ENCODE results near the gene LENG1.

LENG1 gene

DNA sequence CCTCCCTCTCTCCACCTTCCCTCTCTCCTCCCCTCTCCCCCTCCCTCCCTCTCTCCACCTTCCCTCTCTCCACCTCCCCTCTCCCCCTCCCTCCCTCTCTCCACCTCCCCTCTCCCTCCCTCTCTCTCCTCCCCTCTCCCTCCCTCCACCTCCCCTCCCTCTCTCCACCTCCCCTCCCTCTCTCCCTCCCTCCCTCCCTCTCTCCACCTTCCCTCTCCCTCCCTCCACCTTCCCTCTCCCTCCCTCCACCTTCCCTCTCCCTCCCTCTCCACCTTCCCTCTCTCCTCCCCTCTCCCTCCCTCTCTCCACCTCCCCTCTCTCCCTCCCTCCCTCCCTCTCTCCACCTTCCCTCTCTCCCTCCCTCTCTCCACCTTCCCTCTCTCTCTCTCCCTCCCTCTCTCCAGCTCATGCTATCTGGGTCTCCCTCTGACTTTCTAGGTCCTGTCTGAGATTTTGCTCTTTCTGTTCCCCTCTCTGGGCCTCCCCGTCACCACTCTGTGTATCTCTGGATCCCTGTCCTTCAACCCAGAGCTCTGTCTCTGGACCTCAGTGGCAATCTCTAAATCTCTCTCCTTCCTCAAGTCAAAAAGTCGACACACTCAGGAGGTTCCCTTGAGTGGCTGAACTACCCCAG is 25.4 kb downstream of the LENG1 start:
- intact Hi-C loops (cut with DNase I; ENCODE audit: low total_unique reads), result no loop called here
- H3K4me1 ChIP-seq, result peaks cover 0 to 18% (median 16%) of the 10 kb centered on the region in 4 donors
- no peak overlapping the region for H3K4me3 ChIP-seq
- no peaks in the 10 kb centered on the region for H3K9me3 ChIP-seq
- H3K36me3 ChIP-seq, result peaks cover 7 to 42% (median 23%) of the 10 kb centered on the region in 3 donors
- DNase-seq, result no peak
- H3K27me3 ChIP-seq, result no peaks in the 10 kb centered on the region
- H3K27ac ChIP-seq, result no peak overlapping the region
- TF ChIP-seq, protein P1, sequence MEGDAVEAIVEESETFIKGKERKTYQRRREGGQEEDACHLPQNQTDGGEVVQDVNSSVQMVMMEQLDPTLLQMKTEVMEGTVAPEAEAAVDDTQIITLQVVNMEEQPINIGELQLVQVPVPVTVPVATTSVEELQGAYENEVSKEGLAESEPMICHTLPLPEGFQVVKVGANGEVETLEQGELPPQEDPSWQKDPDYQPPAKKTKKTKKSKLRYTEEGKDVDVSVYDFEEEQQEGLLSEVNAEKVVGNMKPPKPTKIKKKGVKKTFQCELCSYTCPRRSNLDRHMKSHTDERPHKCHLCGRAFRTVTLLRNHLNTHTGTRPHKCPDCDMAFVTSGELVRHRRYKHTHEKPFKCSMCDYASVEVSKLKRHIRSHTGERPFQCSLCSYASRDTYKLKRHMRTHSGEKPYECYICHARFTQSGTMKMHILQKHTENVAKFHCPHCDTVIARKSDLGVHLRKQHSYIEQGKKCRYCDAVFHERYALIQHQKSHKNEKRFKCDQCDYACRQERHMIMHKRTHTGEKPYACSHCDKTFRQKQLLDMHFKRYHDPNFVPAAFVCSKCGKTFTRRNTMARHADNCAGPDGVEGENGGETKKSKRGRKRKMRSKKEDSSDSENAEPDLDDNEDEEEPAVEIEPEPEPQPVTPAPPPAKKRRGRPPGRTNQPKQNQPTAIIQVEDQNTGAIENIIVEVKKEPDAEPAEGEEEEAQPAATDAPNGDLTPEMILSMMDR (IDR thresholded peaks at IDR 0.05), result no peak

DNA sequence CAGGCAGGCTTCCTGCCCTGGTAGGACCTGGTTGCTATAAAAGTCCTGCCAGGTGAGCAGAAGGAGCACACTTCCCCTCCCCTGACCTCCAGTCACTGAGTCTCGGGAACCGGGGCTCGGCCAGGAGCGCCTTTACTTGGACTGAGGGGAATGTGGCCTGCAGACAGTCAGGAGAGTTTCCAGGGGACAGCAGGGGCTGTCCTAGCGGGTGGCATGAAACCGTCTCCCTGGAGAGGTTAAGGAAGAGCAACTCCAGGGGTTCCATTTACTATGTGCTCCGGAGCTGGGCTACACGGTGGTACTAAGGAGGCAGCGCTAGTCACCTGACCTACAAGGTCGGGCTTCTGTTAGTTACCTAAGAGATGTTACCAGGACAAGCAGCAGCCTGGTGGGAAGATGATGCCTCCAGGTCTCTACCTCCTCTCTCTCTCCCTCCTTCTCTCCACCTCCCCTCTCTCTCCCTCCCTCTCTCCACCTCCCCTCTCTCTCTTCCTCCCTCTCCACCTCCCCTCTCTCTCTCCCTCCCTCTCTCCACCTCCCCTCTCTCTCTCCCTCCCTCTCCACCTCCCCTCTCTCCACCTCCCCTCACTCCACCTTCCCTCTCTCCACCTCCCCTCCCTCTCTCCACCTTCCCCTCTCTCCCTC is 26.1 kb downstream of the LENG1 start:
- H3K9me3 ChIP-seq, result no peaks in the 10 kb centered on the region
- no peak overlapping the region for H3K27ac ChIP-seq
- H3K4me1 ChIP-seq, result peaks cover 0 to 12% (median 10%) of the 10 kb centered on the region in 4 donors
- peaks cover 14 to 48% (median 29%) of the 10 kb centered on the region in 3 donors for H3K36me3 ChIP-seq
- intact Hi-C loops (cut with DNase I; ENCODE audit: low total_unique reads), result no loop called here
- TF ChIP-seq, protein P1 (IDR thresholded peaks at IDR 0.05), result no peak
- H3K27me3 ChIP-seq, result no peaks in the 10 kb centered on the region
- no peak for DNase-seq
- no peak overlapping the region for H3K4me3 ChIP-seq

DNA sequence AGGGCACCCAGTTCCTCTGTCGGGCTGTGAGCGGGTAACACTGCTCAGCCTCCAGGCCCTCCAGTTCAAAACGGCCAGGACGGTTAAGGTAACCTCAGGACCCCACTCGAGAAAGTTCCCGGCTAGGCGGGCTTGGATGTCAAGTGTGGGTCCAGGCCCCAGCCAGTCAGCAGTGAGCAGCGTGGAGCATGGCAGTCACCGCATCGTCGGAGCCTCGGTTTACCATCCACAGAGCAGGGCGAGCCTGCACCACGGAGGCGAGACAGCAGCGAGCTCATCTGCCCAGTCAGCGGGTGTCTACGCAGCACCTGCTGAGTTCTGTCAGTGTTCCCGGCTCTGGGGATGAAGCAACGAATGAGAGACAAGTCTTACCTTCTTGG is 29.9 kb downstream of the LENG1 start:
- H3K36me3 ChIP-seq, result peaks cover 49 to 86% (median 68%) of the 10 kb centered on the region in 3 donors
- H3K4me3 ChIP-seq, result no peak overlapping the region
- intact Hi-C loops (cut with DNase I; ENCODE audit: low total_unique reads), result no loop called here
- H3K27me3 ChIP-seq, result no peaks in the 10 kb centered on the region
- TF ChIP-seq, protein P1 (IDR thresholded peaks at IDR 0.05), result no peak
- no peaks in the 10 kb centered on the region for H3K9me3 ChIP-seq
- no peak for DNase-seq
- no peak overlapping the region for H3K27ac ChIP-seq
- no peaks in the 10 kb centered on the region for H3K4me1 ChIP-seq

DNA sequence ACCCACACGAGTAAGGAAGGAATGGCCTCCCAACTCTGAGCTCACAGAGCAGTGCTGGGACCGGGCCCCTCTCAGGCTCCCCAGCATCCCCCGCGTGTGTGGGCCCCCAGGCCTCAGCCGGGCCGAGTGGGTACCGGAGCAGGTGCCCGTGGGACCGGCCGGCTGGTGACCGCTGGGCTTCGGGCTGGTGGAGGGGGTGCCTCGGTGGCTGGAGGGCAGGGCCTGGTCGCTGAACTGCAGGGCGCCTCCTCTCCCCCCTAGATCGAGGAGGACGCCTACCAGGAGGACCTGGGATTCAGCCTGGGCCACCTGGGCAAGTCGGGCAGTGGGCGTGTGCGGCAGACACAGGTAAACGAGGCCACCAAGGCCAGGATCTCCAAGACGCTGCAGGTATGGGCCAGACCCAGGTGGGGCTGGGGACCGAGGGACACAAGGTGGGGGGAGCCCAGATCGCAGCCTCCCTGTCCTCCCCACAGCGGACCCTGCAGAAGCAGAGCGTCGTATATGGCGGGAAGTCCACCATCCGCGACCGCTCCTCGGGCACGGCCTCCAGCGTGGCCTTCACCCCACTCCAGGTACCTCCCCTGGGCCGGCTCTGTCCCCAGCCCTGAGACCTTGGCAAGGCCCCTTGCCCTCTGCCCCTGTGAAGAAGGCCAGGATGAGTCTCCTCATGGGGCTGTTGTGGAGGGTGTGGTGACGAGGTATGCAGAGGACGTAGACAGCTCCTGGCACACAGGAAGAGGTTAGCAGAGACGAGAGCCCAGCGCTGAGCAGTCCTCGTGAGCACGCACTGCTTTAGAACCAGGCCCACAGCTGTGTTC is 30.5 kb downstream of the LENG1 start:
- no peak for DNase-seq
- Histone ChIP-seq H3K36me3 (peaks cover 55 to 92% (median 74%) of the 10 kb centered on the region in 3 donors), H3K27ac (no peak overlapping the region), H3K4me1 (no peaks in the 10 kb centered on the region), H3K27me3 (no peaks in the 10 kb centered on the region), H3K4me3 (no peak overlapping the region), H3K9me3 (no peaks in the 10 kb centered on the region)
- TF ChIP-seq, protein P1 (IDR thresholded peaks at IDR 0.05), result no peak
- intact Hi-C loops (cut with DNase I; ENCODE audit: low total_unique reads), result no loop called here

DNA sequence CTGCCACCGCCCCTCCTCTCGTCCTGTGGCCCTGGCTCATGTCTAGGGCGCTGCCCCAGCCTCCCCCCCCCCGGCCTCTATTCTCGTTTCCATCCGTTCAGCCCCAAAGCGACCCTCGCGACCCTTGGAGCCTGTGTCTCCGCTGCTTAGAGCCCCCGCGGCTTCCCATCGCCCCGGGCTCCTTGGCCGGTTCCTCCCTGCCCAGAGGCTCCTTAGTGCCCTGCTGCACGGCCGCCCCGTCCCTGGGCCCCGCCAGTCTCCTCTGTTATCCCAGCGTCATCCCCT is 31.1 kb downstream of the LENG1 start:
- Histone ChIP-seq H3K4me1 (no peaks in the 10 kb centered on the region), H3K27ac (no peak overlapping the region), H3K9me3 (no peaks in the 10 kb centered on the region), H3K36me3 (peaks cover 61 to 98% (median 80%) of the 10 kb centered on the region in 3 donors), H3K4me3 (no peak overlapping the region), H3K27me3 (no peaks in the 10 kb centered on the region)
- TF ChIP-seq, protein P1 (IDR thresholded peaks at IDR 0.05), result no peak
- intact Hi-C loops (cut with DNase I; ENCODE audit: low total_unique reads), result no loop called here
- no peak for DNase-seq

All from tibial artery (tissue), 4 donors.